GM18909 (cell line): ENCODE measurements around the gene RERGL.
"Not testable (repeated sequence)": the region's sequence is repeated elsewhere in the genome, so short reads cannot be mapped to it uniquely, and the experiment has no call there.

Source experiments
- ATAC-seq: cut with Tn5 transposase; IDR thresholded peaks from one replicate; pipeline ENCODE4 v1.9.1; 2021; ENCODE audit warnings: mild to moderate bottlenecking; ENCODE audit not compliant: unreplicated experiment, poor library complexity

RERGL gene

DNA sequence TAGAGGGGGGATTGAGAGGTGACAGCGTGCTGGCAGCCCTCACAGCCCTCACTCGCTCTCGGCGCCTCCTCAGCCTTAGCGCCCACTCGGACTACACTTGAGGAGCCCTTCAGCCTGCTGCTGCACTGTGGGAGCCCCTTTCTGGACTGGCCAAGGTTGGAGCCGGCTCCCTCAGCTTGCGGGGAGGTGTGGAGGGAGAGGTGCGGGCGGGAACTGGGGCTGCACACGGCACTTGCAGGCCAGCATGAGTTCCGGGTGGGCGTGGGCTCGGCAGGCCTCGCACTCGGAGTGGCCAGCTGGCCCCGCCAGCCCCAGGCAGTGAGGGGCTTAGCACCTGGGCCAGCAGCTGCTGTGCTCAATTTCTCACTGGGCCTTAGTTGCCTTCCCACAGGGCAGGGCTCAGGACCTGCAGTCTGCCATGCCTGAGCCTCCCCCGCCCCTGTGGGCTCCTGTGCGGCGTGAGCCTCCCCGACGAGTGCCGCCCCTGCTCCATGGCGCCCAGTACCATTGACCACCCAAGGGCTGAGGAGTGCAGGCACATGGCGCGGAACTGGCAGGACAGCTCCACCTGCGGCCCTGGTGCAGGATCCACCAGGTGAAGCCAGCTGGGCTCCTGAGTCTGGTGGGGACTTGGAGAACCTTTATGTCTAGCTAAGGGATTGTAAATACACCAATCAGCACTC, 49.8 kb downstream of the RERGL start:
- ATAC-seq = not testable (repeated sequence)
